CD4-positive, alpha-beta T cell treated with Interleukin-2 at 100 ng/mL for 4 hours (primary cell): ENCODE data around the gene DTNBP1.

Source experiments
- DNase-seq: peaks from one replicate; pipeline ENCODE4 v3.0.0-alpha.2; 2020; ENCODE audit warnings: low spot score

DTNBP1 gene

DNA sequence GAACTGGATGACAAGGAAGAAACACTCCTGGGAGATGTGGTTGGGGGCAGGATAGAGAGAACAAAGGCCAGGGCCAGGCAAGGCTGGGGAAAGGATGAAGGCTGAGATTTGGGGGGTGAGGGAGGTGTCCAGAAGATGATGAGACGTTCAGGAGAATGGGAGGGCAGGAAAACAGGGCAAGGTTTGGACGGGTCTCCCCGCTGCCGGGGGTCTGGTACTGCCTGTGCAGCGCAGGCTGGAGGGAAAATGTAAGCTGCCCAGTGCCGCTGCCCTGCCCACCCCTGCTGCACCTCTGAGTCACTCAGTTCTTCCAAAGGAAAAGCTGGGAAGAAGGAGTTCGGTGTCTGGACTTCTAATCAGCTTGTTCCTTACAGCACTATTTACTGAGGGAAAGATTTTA, 130.9 kb downstream of the DTNBP1 start:
- no peak for DNase-seq

DNA sequence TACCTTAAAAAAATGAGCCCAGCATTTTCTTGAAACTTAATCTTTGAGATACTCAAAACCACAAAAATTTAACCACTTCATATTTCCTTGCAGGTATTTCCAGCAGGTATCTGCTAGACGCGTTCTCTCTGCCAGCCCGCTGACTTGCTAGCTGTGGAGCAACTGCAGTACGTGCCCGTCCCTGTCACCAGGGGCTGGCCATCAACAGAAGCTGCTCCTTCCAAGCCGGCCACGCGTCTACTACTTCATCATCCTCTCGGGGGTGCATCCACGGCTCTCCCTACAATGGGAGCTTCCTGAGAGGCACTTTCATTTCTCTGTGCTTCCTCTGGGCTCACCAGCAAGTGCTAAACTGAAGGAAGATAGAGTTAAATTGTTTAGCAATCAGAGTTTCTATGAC, 132.4 kb downstream of the DTNBP1 start:
- DNase-seq: no peak

DNA sequence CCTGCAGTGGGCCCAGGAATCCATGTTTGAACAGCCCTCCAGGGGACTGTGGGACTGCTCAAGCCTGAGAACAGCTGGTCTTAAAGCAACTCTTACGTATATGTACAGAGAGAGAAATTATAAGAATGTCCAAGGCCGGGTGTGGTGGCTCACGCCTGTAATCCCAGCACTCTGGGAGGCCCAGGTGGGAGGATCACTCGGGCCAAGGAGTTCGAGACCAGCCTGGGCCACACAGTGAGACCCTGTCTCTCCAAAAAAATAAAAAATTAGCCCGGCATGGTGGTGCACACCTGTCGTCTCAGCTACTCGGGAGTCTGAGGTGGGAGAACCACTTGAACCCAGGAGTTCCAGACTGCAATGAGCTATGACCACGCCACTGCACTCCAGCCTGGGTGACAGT, 134.0 kb downstream of the DTNBP1 start:
- DNase-seq: no peak

DNA sequence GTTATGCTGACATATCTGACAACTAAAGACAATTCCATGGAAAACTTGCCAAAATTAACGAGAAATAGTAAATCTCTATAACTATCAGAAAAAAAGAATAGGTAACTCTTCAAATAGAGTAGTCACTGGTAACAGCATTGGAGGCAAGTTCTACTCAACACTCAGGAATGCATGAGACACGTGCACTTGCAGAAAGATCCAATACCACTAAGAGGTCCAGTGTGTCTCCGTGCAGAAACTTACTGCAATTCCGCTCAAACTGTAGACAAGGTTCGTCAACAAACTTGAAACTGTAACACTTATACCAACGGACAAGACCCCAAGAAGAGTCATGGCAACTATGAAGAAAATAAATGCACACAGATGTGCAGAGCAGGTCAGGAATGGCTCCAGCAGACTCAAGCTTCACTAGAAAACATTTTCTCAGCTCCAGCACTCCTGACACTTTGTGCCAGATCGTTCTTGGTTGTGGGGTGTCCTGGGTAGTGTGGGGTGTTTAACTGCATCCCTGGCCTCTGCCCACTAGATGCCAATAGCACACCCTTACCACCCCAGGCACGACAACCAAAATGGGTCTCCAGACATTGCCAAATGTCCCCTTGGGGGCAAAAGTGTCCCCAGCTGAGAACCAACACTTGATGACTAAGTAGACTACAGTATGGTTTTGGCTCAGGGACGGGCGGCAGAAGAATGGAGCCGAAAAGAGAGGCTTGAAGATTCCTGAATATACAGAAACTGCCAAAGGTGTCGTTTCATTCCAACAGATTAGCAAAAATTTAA, 134.8 kb downstream of the DTNBP1 start:
- DNase-seq: no peak

DNA sequence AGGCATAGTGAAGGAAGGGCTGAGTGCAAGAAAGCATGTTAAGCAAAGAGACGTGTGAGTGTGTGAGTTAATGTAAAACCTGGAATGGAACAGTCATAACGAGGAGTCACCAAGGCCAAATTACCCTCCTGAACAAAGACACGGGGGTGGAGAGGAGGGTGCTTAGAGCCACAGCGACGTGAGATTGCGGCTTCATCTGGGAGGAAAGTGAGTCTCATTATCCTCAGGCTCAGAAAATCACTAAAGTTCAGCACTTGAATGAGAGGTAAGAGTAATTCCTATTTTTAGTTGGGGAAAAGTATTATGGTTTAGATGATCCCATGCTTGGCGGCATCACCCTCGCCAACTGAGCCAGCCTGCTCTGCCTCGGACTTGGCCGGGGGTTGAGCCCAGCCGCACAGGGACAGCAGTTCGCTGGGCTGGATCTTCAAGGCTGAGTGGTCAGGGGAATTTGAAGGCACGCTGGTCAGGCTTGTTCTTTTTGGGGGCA, 136.6 kb downstream of the DTNBP1 start:
- no peak for DNase-seq

DNA sequence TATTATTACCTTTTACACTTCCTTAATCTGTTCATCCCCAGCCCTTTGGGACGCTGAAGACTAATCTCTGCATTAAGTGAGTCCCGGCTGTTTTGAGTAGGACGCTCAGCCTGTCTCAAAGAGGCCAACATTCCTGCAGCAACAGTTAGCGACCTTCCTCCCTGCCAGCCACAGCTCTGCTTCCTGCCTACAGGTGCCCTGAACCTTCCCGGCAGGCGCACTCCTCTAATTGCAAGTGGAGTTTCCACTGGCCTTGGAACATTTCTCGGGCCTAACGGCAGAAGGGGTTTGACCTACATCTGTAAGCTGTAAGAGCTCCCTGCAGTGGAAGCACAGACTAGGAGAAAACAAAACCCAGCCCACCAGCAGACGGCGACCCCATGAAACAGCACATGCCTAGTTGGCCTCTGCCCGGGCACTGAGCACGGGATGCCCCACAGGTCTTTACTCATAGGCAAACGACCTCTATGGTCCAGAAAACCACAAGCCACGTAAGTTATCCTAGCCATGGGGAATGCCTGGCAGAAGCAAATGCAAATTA, 137.9 kb downstream of the DTNBP1 start:
- no peak for DNase-seq

DNA sequence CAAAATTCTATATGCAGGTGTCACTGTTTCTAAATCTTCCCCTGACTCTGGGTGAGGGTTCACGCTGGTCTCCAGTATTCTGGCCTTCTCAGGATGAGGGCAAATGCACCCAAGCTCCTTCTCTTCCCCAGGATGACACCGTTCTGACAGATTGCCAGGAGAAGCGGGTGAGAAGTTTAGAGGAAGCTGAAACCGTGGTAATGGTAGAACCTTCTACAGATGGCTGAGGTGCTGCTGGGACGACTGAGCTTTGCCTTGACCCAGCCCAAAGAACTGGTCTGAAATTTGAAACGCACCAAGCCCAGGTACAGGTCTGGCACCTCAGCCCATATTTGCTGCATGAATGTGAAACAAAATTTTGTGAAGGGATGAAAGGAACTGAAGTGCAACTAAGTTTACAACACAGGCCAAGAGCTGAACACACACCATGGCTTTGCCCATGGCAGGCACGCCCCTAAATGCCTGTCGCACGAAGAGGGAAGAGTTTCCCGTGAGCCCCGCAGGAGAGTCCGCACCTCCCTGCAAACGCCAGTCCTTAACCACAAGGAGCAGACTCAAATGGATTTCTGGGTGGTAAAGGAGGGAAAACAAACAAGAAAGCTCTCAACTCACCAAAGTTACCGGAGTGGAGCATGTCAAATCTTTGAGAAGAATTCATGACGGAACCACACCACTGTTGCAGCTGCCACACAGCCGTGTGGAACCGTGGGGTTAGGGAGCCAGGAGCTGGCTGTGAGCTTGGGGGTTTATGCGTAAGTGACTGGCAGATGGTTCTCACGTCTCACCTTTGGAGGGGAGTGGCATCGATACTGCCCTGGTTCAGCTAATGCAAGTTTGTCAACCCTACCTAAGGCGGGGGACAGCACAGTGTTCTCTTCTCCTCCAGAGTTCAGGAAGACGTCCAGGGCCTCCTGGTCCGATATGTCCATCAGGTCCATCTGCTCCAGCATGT, 138.9 kb downstream of the DTNBP1 start:
- DNase-seq: no peak

DNA sequence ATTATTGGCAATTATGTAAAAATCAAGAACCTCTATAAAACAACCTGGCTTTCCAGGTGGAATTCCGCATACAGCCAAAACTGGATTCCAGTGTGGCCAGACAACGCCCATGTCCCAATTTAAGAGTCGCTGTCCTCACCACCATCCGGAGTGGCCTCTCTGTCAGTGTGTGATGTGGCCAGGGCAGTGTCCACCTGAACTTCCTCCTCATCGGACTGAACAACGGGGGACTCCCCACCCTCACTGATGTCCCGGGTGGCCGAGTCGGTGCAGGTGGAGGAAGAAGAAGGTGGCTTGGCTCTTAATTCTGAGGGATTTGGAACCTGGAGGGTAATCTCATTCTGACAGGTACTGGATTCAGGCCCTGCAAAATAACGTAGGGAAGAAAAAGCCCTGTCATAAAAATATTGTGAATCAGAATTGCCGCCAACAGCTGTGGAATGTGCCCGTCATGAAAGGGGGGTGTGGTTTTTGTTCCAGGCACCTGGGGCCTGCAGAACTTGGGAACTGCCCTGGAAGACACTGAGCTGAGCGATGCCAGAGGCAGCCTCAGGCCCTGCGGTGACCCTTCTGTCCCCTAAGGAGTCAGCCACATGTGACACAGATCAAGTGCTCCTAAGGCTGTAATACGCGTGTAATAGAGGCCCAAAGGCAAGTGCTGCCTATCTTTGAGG, 139.8 kb downstream of the DTNBP1 start:
- no peak for DNase-seq

DNA sequence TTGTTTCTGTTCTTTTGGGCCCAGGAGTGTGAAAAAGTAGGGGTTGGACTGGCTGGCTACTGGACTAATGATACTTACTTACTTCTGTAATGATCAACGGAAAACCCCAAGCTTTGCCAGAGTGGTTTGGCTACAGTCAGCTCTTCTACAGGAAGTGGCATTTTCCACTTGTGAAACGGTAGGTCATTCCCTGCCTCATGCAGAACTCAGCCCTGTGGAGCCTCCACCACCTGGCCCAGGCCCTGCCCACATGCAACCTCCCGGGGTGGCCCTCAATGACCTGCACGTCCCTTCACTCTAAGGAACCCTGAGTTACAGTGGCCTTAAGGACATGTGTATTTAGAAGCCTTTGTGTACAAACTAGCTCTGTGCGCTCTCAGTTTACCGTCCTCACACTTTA, 140.4 kb downstream of the DTNBP1 start:
- DNase-seq: no peak

DNA sequence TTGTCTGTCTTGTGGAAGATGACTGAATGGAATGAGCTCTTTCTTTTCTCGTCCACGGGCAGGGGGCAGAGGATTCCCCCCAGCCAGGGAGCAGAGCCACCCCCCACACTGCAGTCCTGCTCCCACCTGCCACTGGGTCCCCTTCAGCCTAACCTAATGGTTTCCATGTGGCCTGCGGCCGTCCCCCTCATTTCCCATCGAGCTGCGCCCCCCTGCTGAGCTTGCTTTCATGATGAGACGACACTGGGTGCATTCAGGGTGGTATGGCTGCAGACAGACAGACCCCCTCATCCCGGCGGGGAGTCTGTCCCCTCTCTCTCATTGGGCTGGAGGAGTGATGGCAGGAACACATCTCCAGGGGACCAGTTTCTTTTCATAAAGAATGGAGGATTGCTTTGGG, 140.8 kb downstream of the DTNBP1 start:
- DNase-seq: no peak

DNA sequence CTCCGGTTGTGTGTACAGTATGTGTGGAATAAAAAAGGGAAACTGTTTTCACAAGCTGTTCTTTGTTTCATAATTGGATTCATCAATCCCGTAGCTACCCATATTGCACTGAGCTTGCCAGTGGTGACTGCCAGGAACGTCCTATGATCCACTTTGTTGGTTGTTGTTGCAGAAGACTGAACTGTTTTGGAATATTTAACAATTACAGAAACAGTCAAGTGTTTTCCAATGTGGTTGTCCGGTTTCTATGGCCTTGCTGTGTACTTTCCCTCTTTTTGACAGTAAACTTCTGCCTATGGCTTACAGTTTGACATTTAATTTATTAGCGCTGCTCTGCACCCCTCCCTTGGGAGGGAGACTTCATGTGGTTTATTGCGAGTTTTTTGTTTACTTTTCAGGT, 141.2 kb downstream of the DTNBP1 start:
- no peak for DNase-seq

DNA sequence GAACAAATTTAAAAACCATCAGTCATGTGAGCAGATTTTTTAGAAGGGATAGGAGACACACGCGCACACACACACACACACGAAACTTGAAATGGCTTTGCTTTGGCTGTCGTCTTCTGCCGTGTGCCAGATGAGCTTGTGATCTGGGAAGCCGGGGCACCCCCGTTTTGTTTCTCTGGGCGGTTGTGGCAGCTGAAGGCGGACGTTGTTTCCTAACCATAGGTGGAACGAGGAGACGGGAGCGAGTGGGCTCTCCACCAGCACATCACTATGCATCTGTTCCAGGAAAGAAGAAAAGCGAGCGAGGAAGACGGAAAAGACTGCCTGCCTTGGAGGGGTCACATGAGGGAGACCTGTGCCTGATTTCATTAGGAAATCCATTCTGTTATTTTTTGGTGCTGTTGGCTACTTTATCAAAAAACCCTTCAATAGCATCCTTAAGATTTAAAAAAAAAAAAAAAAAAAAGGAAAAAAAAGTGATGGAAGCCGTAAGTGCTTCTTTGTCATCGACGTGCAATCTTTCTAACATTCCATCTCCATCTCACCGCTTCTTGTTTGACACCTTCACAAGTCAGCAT, 142.1 kb downstream of the DTNBP1 start:
- DNase-seq: no peak

DNA sequence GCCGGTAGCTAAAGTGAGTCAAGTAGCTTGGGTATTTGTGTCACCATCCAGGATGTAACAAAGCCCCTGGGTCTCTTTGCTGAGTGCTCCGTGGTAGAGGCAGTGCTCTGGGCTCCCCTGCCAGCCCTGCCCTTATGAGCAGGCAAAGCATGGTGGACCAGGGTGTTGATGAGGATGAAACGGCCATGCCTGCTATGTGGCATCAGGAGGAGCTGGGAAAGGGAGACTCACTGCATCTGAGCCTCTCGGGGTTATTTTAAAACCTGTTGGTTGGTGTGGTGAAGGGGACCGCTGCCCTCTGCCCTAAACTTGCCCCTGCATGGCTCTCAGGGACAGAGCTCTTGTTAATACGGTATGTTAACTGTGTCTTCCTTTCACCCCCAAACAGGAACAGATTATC, 143.1 kb downstream of the DTNBP1 start:
- no peak for DNase-seq

DNA sequence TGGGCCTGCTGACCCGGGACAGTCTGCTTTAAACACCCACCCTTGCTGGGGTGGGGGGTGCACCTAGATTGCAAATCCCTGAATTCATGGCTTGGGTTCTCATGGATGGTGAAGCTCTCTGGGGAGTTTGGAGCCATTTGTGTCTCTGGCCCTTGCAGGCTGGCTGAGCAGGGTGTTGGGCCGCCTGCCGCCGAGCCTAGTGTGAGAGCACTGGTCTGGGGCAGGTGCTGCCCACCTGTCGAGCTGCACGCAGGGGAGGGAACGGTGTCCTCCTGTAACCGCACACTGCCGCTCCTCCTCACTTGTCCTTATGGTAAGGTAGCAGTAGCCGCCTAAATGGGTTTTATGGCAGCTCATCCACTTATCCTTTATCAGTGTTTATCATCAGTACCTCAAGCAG, 143.9 kb downstream of the DTNBP1 start:
- DNase-seq: no peak

DNA sequence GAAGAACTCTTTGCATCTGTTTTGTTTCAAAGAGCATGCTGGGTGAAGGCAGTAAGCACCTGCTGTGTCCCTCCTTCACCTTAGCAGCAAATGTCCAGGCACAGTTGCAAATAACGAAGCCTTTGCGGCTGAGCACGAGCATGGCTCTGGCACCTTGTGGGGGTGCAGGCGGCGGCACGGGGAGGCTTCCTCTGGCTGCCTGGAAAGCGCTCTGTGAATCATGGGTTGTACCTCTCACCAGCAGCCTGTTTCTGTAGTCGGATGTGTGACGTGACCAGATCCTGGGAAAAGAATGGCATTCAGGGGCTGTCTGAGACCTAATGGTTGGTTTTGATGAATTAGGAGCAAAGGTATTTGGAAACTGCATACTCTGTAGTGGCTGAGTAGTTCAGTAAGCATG, 144.8 kb downstream of the DTNBP1 start:
- no peak for DNase-seq

DNA sequence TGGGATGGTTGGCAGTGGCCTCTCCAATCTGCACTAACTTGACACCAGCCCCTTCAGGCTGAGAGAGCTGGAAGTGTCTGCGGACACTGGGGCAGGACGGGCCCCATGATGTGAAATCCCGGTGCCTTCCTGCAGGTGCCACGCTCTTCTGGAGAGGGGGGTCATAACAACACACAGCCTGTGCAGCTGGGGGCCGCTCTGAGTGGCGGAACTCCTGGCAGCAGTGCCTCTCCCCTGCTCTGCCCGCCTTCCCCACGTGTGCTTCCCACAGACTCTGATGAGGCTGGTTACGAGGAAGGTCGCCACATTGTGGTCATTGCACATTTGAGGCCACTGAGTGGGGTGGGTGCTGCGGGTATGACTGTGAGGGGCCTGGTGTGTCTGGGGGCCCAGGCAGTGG, 145.2 kb downstream of the DTNBP1 start:
- no peak for DNase-seq

DNA sequence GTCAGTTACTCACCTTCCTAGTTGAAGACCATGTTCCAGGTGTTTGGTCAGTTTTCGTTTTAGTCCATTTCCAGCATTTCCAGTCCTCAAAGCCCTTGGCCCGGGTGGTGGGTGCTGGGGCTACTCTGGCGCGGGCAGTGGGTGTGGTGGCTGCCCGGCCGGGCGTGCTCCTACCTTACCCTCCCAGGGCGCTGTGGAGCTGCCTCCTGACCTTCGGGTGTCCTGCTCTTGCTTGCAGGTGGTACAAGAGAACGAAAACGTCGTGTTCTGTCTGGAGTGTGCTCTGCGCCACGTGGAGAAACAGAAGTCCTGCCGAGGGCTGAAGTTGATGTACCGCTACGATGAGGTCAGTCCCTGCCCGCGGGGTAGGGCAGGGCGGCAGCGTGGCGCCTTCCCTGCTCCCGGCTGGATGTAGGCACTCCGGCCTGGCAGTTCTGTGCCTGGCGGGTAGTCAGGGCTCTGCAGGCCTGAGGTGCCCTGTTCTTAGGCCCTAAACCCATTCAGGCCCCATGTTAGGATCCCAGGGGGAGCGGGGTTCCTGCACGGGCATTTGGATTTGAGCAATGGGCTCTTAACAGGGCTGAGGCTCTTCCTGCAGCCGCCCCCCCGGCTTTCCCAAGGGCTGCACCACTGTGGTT, 145.8 kb downstream of the DTNBP1 start:
- no peak for DNase-seq

DNA sequence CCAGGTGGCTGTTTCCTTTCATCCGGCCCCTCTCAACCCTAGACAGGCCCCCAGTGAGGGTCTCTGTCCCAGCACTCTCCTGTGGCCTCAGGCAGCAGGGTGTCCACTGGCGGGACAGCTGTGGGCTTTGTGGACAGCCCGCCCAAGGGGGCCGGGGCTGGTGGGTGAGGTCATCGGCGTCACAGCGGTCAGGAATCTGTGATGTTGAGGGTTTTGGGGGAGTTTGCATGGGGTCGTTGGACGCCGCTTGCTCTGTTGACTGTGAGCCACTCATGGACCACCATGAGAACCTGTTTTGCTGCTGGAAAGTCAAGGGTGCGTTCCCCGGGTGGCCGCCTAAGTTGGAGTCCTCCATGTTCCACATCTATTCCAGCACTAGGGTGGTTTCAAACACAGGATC, 146.4 kb downstream of the DTNBP1 start:
- DNase-seq: no peak

DNA sequence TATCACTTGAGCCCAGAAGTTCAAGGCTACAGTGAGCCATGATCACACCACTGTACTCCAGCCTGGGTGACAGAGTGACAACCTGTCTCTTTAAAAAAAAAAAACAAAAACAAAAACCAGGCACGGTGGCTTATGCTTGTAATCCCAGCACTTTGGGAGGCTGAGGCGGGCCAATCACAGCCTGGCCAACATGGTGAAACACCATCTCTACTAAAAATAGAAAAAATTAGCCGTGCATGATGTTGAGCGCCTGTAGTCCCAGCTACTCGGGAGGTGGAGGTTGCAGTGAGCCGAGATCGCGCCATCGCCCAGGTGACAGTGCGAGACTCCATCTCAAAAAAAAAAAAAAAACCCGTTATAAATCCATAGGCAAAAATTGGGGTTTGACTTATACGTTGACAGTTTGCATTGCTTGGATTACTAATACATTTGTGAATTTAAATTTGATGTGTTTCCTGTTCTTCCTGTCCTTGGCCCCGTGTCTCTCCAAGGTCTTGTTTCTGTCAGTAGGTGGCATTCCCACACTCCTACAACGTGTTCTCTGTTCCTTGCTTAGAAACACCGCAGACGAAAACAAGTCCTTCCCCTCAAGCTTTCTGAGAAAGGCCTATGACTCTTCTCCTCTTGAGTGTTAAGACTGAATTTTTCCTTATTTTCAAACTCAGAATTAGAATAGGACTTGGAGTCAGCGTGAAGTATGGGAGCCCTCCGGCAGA, 147.0 kb downstream of the DTNBP1 start:
- DNase-seq: no peak

DNA sequence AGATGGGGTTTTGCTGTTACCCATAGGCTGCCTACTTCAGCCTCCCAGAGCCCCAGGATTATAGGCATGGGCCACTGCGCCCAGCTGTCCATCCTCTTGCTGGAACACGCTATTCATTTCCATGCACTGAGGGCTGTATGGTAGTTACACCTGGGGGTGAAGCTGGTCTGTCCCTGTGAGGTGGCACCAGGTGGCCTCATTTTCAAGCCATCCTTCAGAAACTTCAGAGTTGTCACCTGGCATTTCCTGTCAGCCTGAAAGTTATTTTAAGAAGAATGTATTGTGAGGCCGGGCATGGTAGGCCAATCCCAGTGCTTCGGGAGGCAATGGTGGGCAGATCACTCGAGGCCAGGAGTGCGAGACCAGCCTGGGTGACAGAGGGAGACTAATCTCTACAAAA, 147.6 kb downstream of the DTNBP1 start:
- no peak for DNase-seq
